Stimulated activated CD4-positive, alpha-beta T cell treated with anti-CD3 and anti-CD28 coated beads, TNF-alpha, amount 100 ng/mL, for 48 hours (primary cell): ENCODE data around the gene ITPKB.
"Not testable (repeated sequence)": the region's sequence is repeated elsewhere in the genome, so short reads cannot be mapped to it uniquely, and the experiment has no call there.

Experiments used
- DNase-seq, 3 donors: peaks; one replicate each; pipeline ENCODE4 v3.0.0-alpha.2; 2020; ENCODE audit warnings: low read depth in 3 of 3

Gene ITPKB

GRCh38 chr1:226730836-226731235, 8.2 kb downstream of the ITPKB start:
- no peak for DNase-seq

- no peak for DNase-seq
Observed at GRCh38 chr1:226730071-226730470, 9.0 kb downstream of the ITPKB start.

GRCh38 chr1:226728448-226728847, 10.6 kb downstream of the ITPKB start:
- no peak for DNase-seq

- DNase-seq: no peak
Observed at GRCh38 chr1:226725897-226726267, 13.2 kb downstream of the ITPKB start.

GRCh38 chr1:226723657-226724532, 15.2 kb downstream of the ITPKB start:
- DNase-seq: no peak

- no peak for DNase-seq
Observed at GRCh38 chr1:226722901-226723656, 16.0 kb downstream of the ITPKB start.

GRCh38 chr1:226722240-226722900, 16.7 kb downstream of the ITPKB start:
- no peak for DNase-seq

- not testable (repeated sequence) for DNase-seq
Observed at GRCh38 chr1:226720574-226720973, 18.5 kb downstream of the ITPKB start.

- DNase-seq: no peak
Observed at GRCh38 chr1:226719596-226720387, 19.3 kb downstream of the ITPKB start.

GRCh38 chr1:226717256-226717909, 21.7 kb downstream of the ITPKB start:
- DNase-seq: no peak

- no peak for DNase-seq
Observed at GRCh38 chr1:226716577-226716976, 22.5 kb downstream of the ITPKB start.

GRCh38 chr1:226714148-226714547, 24.9 kb downstream of the ITPKB start:
- no peak for DNase-seq

- no peak for DNase-seq
Observed at GRCh38 chr1:226712742-226713419, 26.2 kb downstream of the ITPKB start.

GRCh38 chr1:226711976-226712741, 26.9 kb downstream of the ITPKB start:
- DNase-seq: no peak

GRCh38 chr1:226710501-226710900, 28.6 kb downstream of the ITPKB start:
- DNase-seq: no peak

GRCh38 chr1:226709953-226710352, 29.1 kb downstream of the ITPKB start:
- DNase-seq: no peak

GRCh38 chr1:226708967-226709396, 30.1 kb downstream of the ITPKB start:
- no peak for DNase-seq

- no peak for DNase-seq
Observed at GRCh38 chr1:226708342-226708780, 30.7 kb downstream of the ITPKB start.

- DNase-seq: no peak
Observed at GRCh38 chr1:226706684-226707083, 32.4 kb downstream of the ITPKB start.
